HEK293 (cell line): Measurements from ENCODE around the gene CTNNA2.

Experiments
- ATF2 ChIP-seq: fragments of 450-650 bp; formaldehyde crosslinking; IDR thresholded peaks from 2 replicates; pipeline ENCODE4 v1.5.1; 2016; ENCODE audit warnings: missing biosample characterization, missing genetic modification characterization, low read depth
- PATZ1 ChIP-seq: fragments of 450-650 bp; formaldehyde crosslinking; IDR thresholded peaks from 2 replicates; pipeline ENCODE4 v1.5.1; 2016; ENCODE audit warnings: missing biosample characterization, missing genetic modification characterization
- SP2 ChIP-seq: fragments of 450-650 bp; formaldehyde crosslinking; IDR thresholded peaks from 2 replicates; pipeline ENCODE4 v1.5.1; 2016; ENCODE audit warnings: missing biosample characterization, missing genetic modification characterization
- TSHZ1 ChIP-seq: fragments of 450-650 bp; formaldehyde crosslinking; IDR thresholded peaks from 2 replicates; pipeline ENCODE4 v1.5.1; 2016; ENCODE audit warnings: missing biosample characterization, missing genetic modification characterization, borderline replicate concordance
- ZNF140 ChIP-seq: fragments of 450-650 bp; formaldehyde crosslinking; IDR thresholded peaks from 2 replicates; pipeline ENCODE4 v1.5.1; 2016; ENCODE audit warnings: missing biosample characterization, missing genetic modification characterization
- ZNF223 ChIP-seq: fragments of 450-650 bp; formaldehyde crosslinking; IDR thresholded peaks from 2 replicates; pipeline ENCODE4 v1.5.1; 2016; ENCODE audit warnings: missing biosample characterization, missing genetic modification characterization
- ZNF311 ChIP-seq: fragments of 450-650 bp; formaldehyde crosslinking; IDR thresholded peaks from 2 replicates; pipeline ENCODE4 v1.5.1; 2017; ENCODE audit warnings: missing biosample characterization, missing genetic modification characterization, borderline replicate concordance
- ZNF350 ChIP-seq: fragments of 450-650 bp; formaldehyde crosslinking; IDR thresholded peaks from 2 replicates; pipeline ENCODE4 v1.5.0; 2017; ENCODE audit warnings: missing biosample characterization, mild to moderate bottlenecking, missing genetic modification characterization
- ZNF580 ChIP-seq: fragments of 450-650 bp; formaldehyde crosslinking; IDR thresholded peaks from 2 replicates; pipeline ENCODE4 v1.5.1; 2016; ENCODE audit warnings: missing biosample characterization, missing genetic modification characterization
- ZNF792 ChIP-seq: fragments of 450-650 bp; formaldehyde crosslinking; IDR thresholded peaks from 2 replicates; pipeline ENCODE4 v1.5.1; 2016; ENCODE audit warnings: missing biosample characterization, missing genetic modification characterization

- TF ChIP-seq ZNF311 (tag by site-specific recombination) (no peak), ZNF792 (tag by site-specific recombination) (no peak), PATZ1 (tag by site-specific recombination) (no peak), ZNF580 (tag by site-specific recombination) (no peak), SP2 (tag by site-specific recombination) (no peak), ZNF140 (tag by site-specific recombination) (no peak), ATF2 (tag by site-specific recombination) (no peak), TSHZ1 (tag by site-specific recombination) (no peak), ZNF350 (no peak), ZNF223 (tag by site-specific recombination) (no peak)
Observed at GRCh38 chr2:80151248-80151647, 638.4 kb downstream of the CTNNA2 start.
